Chondrocyte (in vitro differentiated cells): ENCODE measurements around the gene BBLN. TPM values are rescaled to one million over a fixed set of nuclear protein-coding genes. Genes with fewer than 3 reads are reported as not detected.

Source experiments
- DNase-seq: peaks from one replicate; pipeline ENCODE4 v3.0.0; 2021; ENCODE audit warnings: mixed read lengths, low spot score
- H3K27ac Mint-ChIP-seq: one replicate; pipeline ENCODE4 v1.8.0; 2021; ENCODE audit warnings: mild to moderate bottlenecking, moderate library complexity, mixed read lengths; ENCODE audit not compliant: unreplicated experiment
- H3K27me3 Mint-ChIP-seq: 2 replicates; pipeline ENCODE4 v1.8.0; 2021; ENCODE audit warnings: low read depth, mixed read lengths
- H3K36me3 Mint-ChIP-seq: 2 replicates; pipeline ENCODE4 v1.8.0; 2021; ENCODE audit warnings: low read depth, mixed read lengths
- H3K4me1 Mint-ChIP-seq: 2 replicates; pipeline ENCODE4 v1.8.0; 2021; ENCODE audit warnings: low read depth, mild to moderate bottlenecking, mixed read lengths
- H3K4me3 Mint-ChIP-seq: one replicate; pipeline ENCODE4 v1.8.0; 2021; ENCODE audit warnings: mild to moderate bottlenecking, moderate library complexity, mixed read lengths; ENCODE audit not compliant: unreplicated experiment
- H3K9me3 Mint-ChIP-seq: 2 replicates; pipeline ENCODE4 v1.8.0; 2021; ENCODE audit warnings: low read depth, mixed read lengths
- total RNA-seq: library from RNA; stranded (reverse); gene quantifications from 3 replicates; pipeline ENCODE4 v1.2.1, GENCODE V29; 2021
- TF ChIP-seq, protein P1 (sequence below): fragments of 200-600 bp; sonication (generic); IDR thresholded peaks from 2 replicates; pipeline ENCODE4 v1.5.0; 2021; ENCODE audit warnings: antibody characterized with exemption, mild to moderate bottlenecking, moderate library complexity

The BBLN gene
- total RNA-seq, 1 donor from 2014 or later: 78.8 TPM

- H3K4me1 Mint-ChIP-seq: peaks cover 23% of the 10 kb centered on the region
- H3K27me3 Mint-ChIP-seq: no peaks in the 10 kb centered on the region
- TF ChIP-seq, protein P1, sequence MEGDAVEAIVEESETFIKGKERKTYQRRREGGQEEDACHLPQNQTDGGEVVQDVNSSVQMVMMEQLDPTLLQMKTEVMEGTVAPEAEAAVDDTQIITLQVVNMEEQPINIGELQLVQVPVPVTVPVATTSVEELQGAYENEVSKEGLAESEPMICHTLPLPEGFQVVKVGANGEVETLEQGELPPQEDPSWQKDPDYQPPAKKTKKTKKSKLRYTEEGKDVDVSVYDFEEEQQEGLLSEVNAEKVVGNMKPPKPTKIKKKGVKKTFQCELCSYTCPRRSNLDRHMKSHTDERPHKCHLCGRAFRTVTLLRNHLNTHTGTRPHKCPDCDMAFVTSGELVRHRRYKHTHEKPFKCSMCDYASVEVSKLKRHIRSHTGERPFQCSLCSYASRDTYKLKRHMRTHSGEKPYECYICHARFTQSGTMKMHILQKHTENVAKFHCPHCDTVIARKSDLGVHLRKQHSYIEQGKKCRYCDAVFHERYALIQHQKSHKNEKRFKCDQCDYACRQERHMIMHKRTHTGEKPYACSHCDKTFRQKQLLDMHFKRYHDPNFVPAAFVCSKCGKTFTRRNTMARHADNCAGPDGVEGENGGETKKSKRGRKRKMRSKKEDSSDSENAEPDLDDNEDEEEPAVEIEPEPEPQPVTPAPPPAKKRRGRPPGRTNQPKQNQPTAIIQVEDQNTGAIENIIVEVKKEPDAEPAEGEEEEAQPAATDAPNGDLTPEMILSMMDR: no peak
- H3K9me3 Mint-ChIP-seq: no peaks in the 10 kb centered on the region
- peaks cover 1% of the 10 kb centered on the region for H3K36me3 Mint-ChIP-seq
- H3K27ac Mint-ChIP-seq: no peak overlapping the region
- DNase-seq: peak; percentile 87
- H3K4me3 Mint-ChIP-seq: no peak overlapping the region
These were observed 36.5 kb upstream of the BBLN start for GRCh38 chr9:128123451-128124080.

GRCh38 chr9:128124451-128124850 is 35.6 kb upstream of the BBLN start:
- H3K27me3 Mint-ChIP-seq: no peaks in the 10 kb centered on the region
- no peak overlapping the region for H3K27ac Mint-ChIP-seq
- H3K9me3 Mint-ChIP-seq: no peaks in the 10 kb centered on the region
- H3K4me3 Mint-ChIP-seq: no peak overlapping the region
- TF ChIP-seq, protein P1: no peak
- peak; percentile 67 for DNase-seq
- H3K4me1 Mint-ChIP-seq: peaks cover 31% of the 10 kb centered on the region
- peaks cover 1% of the 10 kb centered on the region for H3K36me3 Mint-ChIP-seq

DNA sequence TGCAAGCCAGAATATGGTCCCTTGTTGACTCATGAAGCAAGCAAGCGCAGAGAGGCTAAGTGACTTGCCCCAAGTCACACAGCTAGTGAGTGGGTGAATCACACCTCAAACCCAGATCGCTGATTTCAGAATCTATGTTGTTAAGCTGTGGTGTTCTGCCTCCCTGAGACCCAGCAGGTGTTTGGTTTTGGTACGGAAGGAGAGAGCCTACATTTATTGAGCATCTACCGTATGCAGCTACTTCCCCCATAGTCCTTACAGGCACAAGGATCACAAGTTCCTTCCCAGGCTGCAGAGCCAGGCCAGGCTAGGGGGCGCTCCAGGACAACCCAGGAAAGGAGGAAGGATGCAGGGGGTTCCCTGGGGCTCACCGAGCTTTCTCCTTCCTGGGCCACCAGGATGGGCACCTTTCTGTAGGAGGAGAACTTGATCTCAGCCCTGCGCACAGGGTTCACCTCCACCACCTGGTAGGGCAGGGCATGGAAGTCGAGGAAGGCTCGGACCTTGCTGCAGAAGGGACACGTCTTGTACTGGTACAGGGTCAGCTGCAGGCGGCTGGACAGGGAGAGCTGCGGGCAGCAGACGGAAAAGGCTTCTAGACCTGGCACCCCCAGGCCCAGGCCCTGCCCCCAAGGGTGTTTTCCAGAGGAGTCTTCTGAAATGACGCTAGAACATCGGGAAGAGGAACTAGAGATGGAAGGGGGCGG is 35.0 kb upstream of the BBLN start:
- no peaks in the 10 kb centered on the region for H3K9me3 Mint-ChIP-seq
- peak; percentile 92 for DNase-seq
- TF ChIP-seq, protein P1: peak; percentile 74
- peaks cover 1% of the 10 kb centered on the region for H3K36me3 Mint-ChIP-seq
- peaks cover 34% of the 10 kb centered on the region for H3K4me1 Mint-ChIP-seq
- H3K27me3 Mint-ChIP-seq: no peaks in the 10 kb centered on the region
- H3K4me3 Mint-ChIP-seq: no peak overlapping the region
- H3K27ac Mint-ChIP-seq: no peak overlapping the region

- Mint-ChIP-seq H3K27me3 (no peaks in the 10 kb centered on the region), H3K9me3 (no peaks in the 10 kb centered on the region), H3K36me3 (peaks cover 1% of the 10 kb centered on the region), H3K4me1 (peaks cover 34% of the 10 kb centered on the region), H3K4me3 (peak overlapping the region; percentile 73), H3K27ac (no peak overlapping the region)
- DNase-seq: peak; percentile 33
- TF ChIP-seq, protein P1: no peak
These were observed 34.3 kb upstream of the BBLN start for GRCh38 chr9:128125580-128126354.

DNA sequence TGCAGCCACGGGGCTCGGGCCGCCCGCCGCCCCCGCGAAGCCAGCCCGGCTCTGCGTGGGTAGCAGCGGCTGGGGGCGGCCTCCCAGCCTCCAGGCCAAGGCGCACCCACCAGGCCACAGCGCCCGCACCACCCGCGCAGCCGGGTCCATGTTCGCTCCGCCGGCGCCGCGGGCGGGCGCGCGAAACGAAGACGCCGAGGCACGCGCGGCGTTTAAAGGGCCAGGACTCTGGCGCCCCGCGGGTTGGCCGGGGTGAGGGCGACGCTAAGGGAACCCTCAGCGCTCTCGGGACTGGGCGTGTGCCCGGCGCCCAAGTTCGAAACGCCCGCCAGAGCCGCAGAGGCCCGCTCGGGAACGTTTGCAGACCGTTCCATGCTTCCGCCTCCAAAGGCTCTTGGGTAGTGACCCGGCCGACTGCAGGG is 32.5 kb upstream of the BBLN start, which contains the start of gene PTGES2:
Gene PTGES2, minus strand, starts transcription at position 162 of the 422 bp plus-strand sequence. Its CDS starts 12 bp downstream, at position 150.
- peak within 1 kb of the TSS; percentile 97 for H3K27ac Mint-ChIP-seq
- H3K9me3 Mint-ChIP-seq: no peaks in the 10 kb centered on the region
- H3K36me3 Mint-ChIP-seq: peaks cover 1% of the 10 kb centered on the region
- H3K4me3 Mint-ChIP-seq: peak within 1 kb of the TSS; percentile 97
- H3K4me1 Mint-ChIP-seq: peaks cover 36% of the 10 kb centered on the region
- peak; percentile 92 for DNase-seq
- peaks cover 3% of the 10 kb centered on the region for H3K27me3 Mint-ChIP-seq
- TF ChIP-seq, protein P1: no peak
